ENCODE data around the gene GINS3.

The GINS3 gene

GRCh38 chr16:58417035-58417434 lies 24.8 kb downstream of the GINS3 start:
- in situ Hi-C loops (cut with MboI; ENCODE audit: low pct_unique_long_range_greater_than_20kb, low sequenced_read_pairs, unreplicated experiment) = no loop called here
- no peak for DNase-seq (ENCODE audit: low spot score)
- no peak for TF ChIP-seq CTCF (IDR thresholded peaks at IDR 0.05; ENCODE audit: extremely low read depth, insufficient read depth, missing control alignments)

- DNase-seq (ENCODE audit: low spot score) = no peak
- in situ Hi-C loops (cut with MboI; ENCODE audit: low pct_unique_long_range_greater_than_20kb, low sequenced_read_pairs, unreplicated experiment) = no loop called here
Observed at GRCh38 chr16:58417600-58417999, 25.3 kb downstream of the GINS3 start.

GRCh38 chr16:58418026-58418425 lies 25.8 kb downstream of the GINS3 start:
- TF ChIP-seq CTCF (IDR thresholded peaks at IDR 0.05; ENCODE audit: extremely low read depth, insufficient read depth, missing control alignments) = no peak
- no peak for DNase-seq (ENCODE audit: low spot score)
- in situ Hi-C loops (cut with MboI; ENCODE audit: low pct_unique_long_range_greater_than_20kb, low sequenced_read_pairs, unreplicated experiment) = no loop called here

More at GRCh38 chr16:58417600-58417999, 25.3 kb downstream of the GINS3 start:
- no peak for TF ChIP-seq CTCF (IDR thresholded peaks at IDR 0.05; ENCODE audit: extremely low read depth, insufficient read depth, missing control alignments)

DNA sequence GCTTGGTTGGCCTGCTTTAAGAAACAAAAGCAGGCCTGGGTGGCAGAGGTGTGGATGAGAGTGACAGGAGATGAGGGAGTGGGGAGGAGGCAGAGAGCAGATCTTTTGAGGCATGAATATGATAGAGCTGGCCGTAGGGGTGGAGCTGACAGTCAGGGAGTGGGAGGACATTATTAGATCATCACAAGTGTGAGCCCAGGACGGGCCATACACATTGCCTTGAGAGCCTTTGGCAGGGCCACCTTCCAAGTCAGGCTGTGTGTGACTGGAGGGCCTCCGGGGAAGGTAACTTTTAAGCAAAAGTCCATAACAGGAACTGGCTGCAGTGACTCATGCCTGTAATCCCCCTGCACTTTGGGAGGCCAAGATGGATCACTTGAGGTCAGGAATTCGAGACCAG lies 26.3 kb downstream of the GINS3 start:
- in situ Hi-C loops (cut with MboI; ENCODE audit: low pct_unique_long_range_greater_than_20kb, low sequenced_read_pairs, unreplicated experiment) = no loop called here
- TF ChIP-seq CTCF (IDR thresholded peaks at IDR 0.05; ENCODE audit: extremely low read depth, insufficient read depth, missing control alignments) = no peak
- no peak for DNase-seq (ENCODE audit: low spot score)

DNA sequence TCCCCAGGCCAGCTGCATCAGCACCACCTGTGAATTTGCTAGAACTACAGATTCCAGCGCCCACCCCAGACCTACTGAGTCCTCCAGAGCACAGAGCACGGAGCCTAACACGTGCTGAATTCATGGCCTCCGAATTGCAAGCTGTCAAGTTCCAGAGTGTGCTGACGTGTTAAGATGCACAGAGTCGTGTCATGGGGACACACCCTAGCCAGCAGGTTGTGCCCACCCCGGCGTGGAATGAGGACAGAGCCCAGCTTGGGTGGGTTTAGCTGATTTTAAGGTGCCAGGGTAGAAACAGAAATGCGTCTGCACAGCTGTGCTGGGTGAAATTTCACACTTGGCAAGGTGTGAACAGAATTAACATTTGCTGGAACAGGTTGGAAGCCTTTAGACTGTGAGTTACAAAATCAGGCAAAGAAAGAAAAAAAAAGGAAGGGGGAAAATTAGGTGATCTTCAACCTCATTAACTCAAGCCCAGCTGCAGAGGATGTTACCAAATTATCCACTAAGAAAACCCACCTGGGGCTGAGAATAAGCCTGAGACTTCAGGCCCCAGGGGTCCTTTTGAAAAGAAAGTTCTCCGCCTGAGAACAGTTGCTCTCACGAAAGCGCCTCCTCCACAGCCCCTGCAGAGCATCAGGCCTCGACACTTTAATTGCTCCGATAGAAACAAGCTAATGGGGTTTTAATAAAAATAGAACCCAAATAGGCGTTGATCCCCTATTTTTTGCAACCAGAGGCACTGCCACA lies 27.1 kb downstream of the GINS3 start:
- no peak for TF ChIP-seq CTCF (IDR thresholded peaks at IDR 0.05; ENCODE audit: extremely low read depth, insufficient read depth, missing control alignments)
- in situ Hi-C loops (cut with MboI; ENCODE audit: low pct_unique_long_range_greater_than_20kb, low sequenced_read_pairs, unreplicated experiment) = no loop called here
- peak; percentile 31 for DNase-seq (ENCODE audit: low spot score)

DNA sequence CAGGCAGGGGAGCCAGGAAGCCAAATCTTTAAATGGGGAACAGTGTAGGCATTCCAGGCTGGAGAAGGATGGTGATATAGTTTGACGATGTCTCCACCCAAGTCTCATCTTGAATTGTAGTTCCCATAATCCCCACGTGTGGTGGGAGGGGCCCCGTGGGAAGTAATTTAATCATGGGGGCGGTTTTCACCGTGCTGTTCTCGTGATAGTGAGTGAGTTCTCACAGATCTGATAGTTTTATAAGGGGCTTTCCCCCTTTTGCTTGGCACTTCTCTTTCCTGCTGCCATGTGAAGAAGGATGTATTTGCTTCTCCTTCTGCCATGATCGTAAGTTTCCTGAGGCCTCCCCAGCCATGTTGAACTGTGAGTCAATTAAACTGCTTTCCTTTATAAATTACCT lies 28.8 kb downstream of the GINS3 start:
- in situ Hi-C loops (cut with MboI; ENCODE audit: low pct_unique_long_range_greater_than_20kb, low sequenced_read_pairs, unreplicated experiment) = no loop called here
- no peak for DNase-seq (ENCODE audit: low spot score)
- no peak for TF ChIP-seq CTCF (IDR thresholded peaks at IDR 0.05; ENCODE audit: extremely low read depth, insufficient read depth, missing control alignments)

Data from GM13977 (cell line).